GM23248 (cell line): ENCODE data around the gene KLHL6. TPM values are rescaled to one million over a fixed set of nuclear protein-coding genes. Genes with fewer than 3 reads are reported as not detected.
A peak's percentile ranks its signal among the peaks of the same experiment; 100 is the strongest.

Experiments used
- DNase-seq: peaks from one replicate; pipeline ENCODE4 v3.0.0-alpha.2; 2015
- H2AFZ ChIP-seq: fragments of 200-600 bp; sonication (generic); 2 replicates; pipeline ENCODE4 v1.6.1; 2016; ENCODE audit warnings: antibody characterized with exemption
- H3F3A ChIP-seq: fragments of 200-600 bp; sonication (generic); 2 replicates; pipeline ENCODE4 v1.6.1; 2016; ENCODE audit warnings: mild to moderate bottlenecking, antibody characterized with exemption, mixed run types; ENCODE audit not compliant: insufficient read depth
- H3K27ac ChIP-seq: fragments of 200-600 bp; sonication (generic); 2 replicates; pipeline ENCODE4 v1.5.1; 2016; ENCODE audit warnings: mild to moderate bottlenecking
- H3K27me3 ChIP-seq: fragments of 200-600 bp; sonication (generic); replicated peaks from 2 replicates; pipeline ENCODE4 v1.6.1; 2016; ENCODE audit warnings: mild to moderate bottlenecking; ENCODE audit not compliant: insufficient read depth
- H3K36me3 ChIP-seq: fragments of 200-600 bp; sonication (generic); 2 replicates; pipeline ENCODE4 v1.6.1; 2016; ENCODE audit warnings: low read depth, mild to moderate bottlenecking
- H3K4me1 ChIP-seq: fragments of 200-600 bp; sonication (generic); 2 replicates; pipeline ENCODE4 v1.6.1; 2016; ENCODE audit warnings: mild to moderate bottlenecking; ENCODE audit not compliant: insufficient read depth
- H3K4me2 ChIP-seq: fragments of 200-600 bp; sonication (generic); one replicate; pipeline ENCODE4 v1.6.1; 2016; ENCODE audit warnings: mild to moderate bottlenecking; ENCODE audit not compliant: unreplicated experiment
- H3K4me3 ChIP-seq: fragments of 200-600 bp; sonication (generic); 2 replicates; pipeline ENCODE4 v1.5.1; 2016; ENCODE audit warnings: mild to moderate bottlenecking
- H3K79me2 ChIP-seq: fragments of 200-600 bp; sonication (generic); 2 replicates; pipeline ENCODE4 v1.6.1; 2016; ENCODE audit warnings: mild to moderate bottlenecking; ENCODE audit not compliant: insufficient read depth
- H3K9ac ChIP-seq: fragments of 200-600 bp; sonication (generic); 2 replicates; pipeline ENCODE4 v1.6.1; 2016; ENCODE audit warnings: mild to moderate bottlenecking
- H3K9me2 ChIP-seq: fragments of 200-600 bp; sonication (generic); 2 replicates; pipeline ENCODE4 v1.6.1; 2016; ENCODE audit warnings: mixed run types, mild to moderate bottlenecking, moderate library complexity; ENCODE audit not compliant: insufficient read depth
- H3K9me3 ChIP-seq: fragments of 200-600 bp; sonication (generic); one replicate; pipeline ENCODE4 v1.6.1; 2017; ENCODE audit warnings: low read depth
- H4K20me1 ChIP-seq: fragments of 200-600 bp; sonication (generic); 2 replicates; pipeline ENCODE4 v1.6.0; 2016; ENCODE audit not compliant: insufficient read depth
- EZH2 ChIP-seq: fragments of 200-600 bp; sonication (generic); IDR thresholded peaks from 2 replicates; pipeline ENCODE4 v1.6.1; 2018; ENCODE audit warnings: antibody characterized with exemption, mild to moderate bottlenecking; ENCODE audit not compliant: insufficient read depth, poor library complexity, severe bottlenecking
- EZH2phosphoT487 ChIP-seq: fragments of 200-600 bp; sonication (generic); IDR thresholded peaks from 2 replicates; pipeline ENCODE4 v1.6.1; 2018; ENCODE audit warnings: antibody characterized with exemption, moderate library complexity, mild to moderate bottlenecking, low read depth; ENCODE audit not compliant: insufficient read depth
- WGBS, 2 experiments: methylation state at CpG; one replicate each; pipeline ENCODE4 v1.1.6; 2015 to 2017; ENCODE audit warnings: low lambda C conversion rate in 2 of 2, low coverage in 1 of 2; ENCODE audit errors: missing lambda C conversion rate in 2 of 2; 5-methylcytosine and 5-hydroxymethylcytosine counted together
- in situ Hi-C: fragments of 300-500 bp; cut with MboI; formaldehyde crosslinking; loops from 2 replicates; pipeline ENCODE4 v1.15.0; 2020
- polyA plus RNA-seq: library from polyadenylated mRNA; unstranded; fragments of >200 nt; fragmentation: Nextera tagmentation; extraction: Ambion mirVana; gene quantifications from 2 replicates; pipeline ENCODE4 v1.2.1, GENCODE V29; 2016
- total RNA-seq: library from RNA; depleted of rRNA; stranded (reverse); fragments of >200 nt; shearing (Covaris generic); gene quantifications from 2 replicates; pipeline ENCODE4 v1.2.3, GENCODE V29; 2014

Gene KLHL6
- total and polyA plus RNA-seq, 2 experiments from 2014 or later: not detected

GRCh38 chr3:183553334-183554026 lies 2.0 kb downstream of the KLHL6 start:
- Histone ChIP-seq H3K4me1 (no peaks in the 10 kb centered on the region), H2AFZ (no peak overlapping the region), H3K4me2 (no peak overlapping the region), H3K4me3 (no peak overlapping the region), H3K36me3 (no peaks in the 10 kb centered on the region), H3K27me3 (no peaks in the 10 kb centered on the region), H3K79me2 (no peaks in the 10 kb centered on the region), H3F3A (no peaks in the 10 kb centered on the region), H3K9me2 (no peaks in the 10 kb centered on the region), H4K20me1 (no peaks in the 10 kb centered on the region), H3K9ac (no peak overlapping the region), H3K27ac (no peak overlapping the region), H3K9me3 (no peaks in the 10 kb centered on the region)
- no peak for DNase-seq
- in situ Hi-C loops: no loop called here
- TF ChIP-seq EZH2phosphoT487 (no peak), EZH2 (no peak)
- 34 to 42% methylated on average over 8 of the region's 8 CpGs for WGBS, 2 experiments

- Histone ChIP-seq H3K27ac (no peak overlapping the region), H3K4me3 (no peak overlapping the region), H3F3A (no peaks in the 10 kb centered on the region), H4K20me1 (no peaks in the 10 kb centered on the region), H3K9ac (no peak overlapping the region), H3K79me2 (no peaks in the 10 kb centered on the region), H3K9me3 (no peaks in the 10 kb centered on the region), H2AFZ (no peak overlapping the region), H3K4me1 (no peaks in the 10 kb centered on the region), H3K4me2 (no peak overlapping the region), H3K9me2 (no peaks in the 10 kb centered on the region), H3K27me3 (no peaks in the 10 kb centered on the region), H3K36me3 (no peaks in the 10 kb centered on the region)
- TF ChIP-seq EZH2: no peak
- TF ChIP-seq EZH2phosphoT487: no peak
- in situ Hi-C loops: no loop called here
- DNase-seq: no peak
- 77 to 79% methylated on average over 6 of the region's 6 CpGs for WGBS, 2 experiments
Observed at GRCh38 chr3:183551930-183552329, 3.6 kb downstream of the KLHL6 start.

- Histone ChIP-seq H3K4me1 (no peaks in the 10 kb centered on the region), H3K4me3 (no peak overlapping the region), H3K79me2 (no peaks in the 10 kb centered on the region), H2AFZ (no peak overlapping the region), H3K4me2 (no peak overlapping the region), H3K9me3 (no peaks in the 10 kb centered on the region), H3K36me3 (no peaks in the 10 kb centered on the region), H3K9me2 (no peaks in the 10 kb centered on the region), H3F3A (no peaks in the 10 kb centered on the region), H3K27ac (peak overlapping the region; percentile 41; the same call in 1 of the 2 replicates), H3K27me3 (no peaks in the 10 kb centered on the region), H4K20me1 (no peaks in the 10 kb centered on the region), H3K9ac (no peak overlapping the region)
- no peak for TF ChIP-seq EZH2phosphoT487
- no peak for TF ChIP-seq EZH2
- in situ Hi-C loops: no loop called here
- DNase-seq: peak; percentile 82
- 49 to 60% methylated on average over 2 of the region's 2 CpGs for WGBS, 2 experiments
Observed at GRCh38 chr3:183548262-183548769, 7.2 kb downstream of the KLHL6 start.

- WGBS, 2 experiments: 75 to 78% methylated on average over 15 to 19 of the region's 19 CpGs
- in situ Hi-C loops: no loop called here
- no peak overlapping the region for H3K9ac ChIP-seq
Observed at GRCh38 chr3:183546625-183547024, 8.9 kb downstream of the KLHL6 start.

More at GRCh38 chr3:183546625-183547024, 8.9 kb downstream of the KLHL6 start:
- H3K36me3 ChIP-seq: no peaks in the 10 kb centered on the region
- no peak overlapping the region for H3K4me2 ChIP-seq
- no peaks in the 10 kb centered on the region for H3K9me3 ChIP-seq
- H3K27ac ChIP-seq: no peak overlapping the region
- H3K27me3 ChIP-seq: no peaks in the 10 kb centered on the region
- H3K79me2 ChIP-seq: no peaks in the 10 kb centered on the region
- no peak overlapping the region for H3K4me3 ChIP-seq
- no peaks in the 10 kb centered on the region for H3F3A ChIP-seq
- H3K4me1 ChIP-seq: no peaks in the 10 kb centered on the region
- no peaks in the 10 kb centered on the region for H4K20me1 ChIP-seq
- no peak overlapping the region for H2AFZ ChIP-seq
- DNase-seq: no peak
- H3K9me2 ChIP-seq: no peaks in the 10 kb centered on the region
- TF ChIP-seq EZH2phosphoT487: no peak
- TF ChIP-seq EZH2: no peak
